ENCODE results near the gene MYO1D.

GRCh38 chr17:32672711-32673110 is 204.2 kb downstream of the MYO1D start:
- TF ChIP-seq CTCF (conservative IDR thresholded peaks at IDR 0.05; ENCODE audit: low read depth, low read length) (no peak), EZH2 (IDR thresholded peaks at IDR 0.05; ENCODE audit: low read length, unreplicated experiment) (no peak), EZH2phosphoT487 (IDR thresholded peaks at IDR 0.05; ENCODE audit: borderline replicate concordance, low read length) (no peak)
